GM12865 (cell line): ENCODE measurements around the gene FMNL1.

Source experiments
- DNase-seq: peaks from one replicate; pipeline ENCODE4 v3.0.0; 2010; ENCODE audit warnings: low read depth
- H3K4me3 ChIP-seq: 2 replicates; pipeline ENCODE4 v1.5.1; 2011; ENCODE audit warnings: mild to moderate bottlenecking, low read depth, low read length, control low read depth
- CTCF ChIP-seq: IDR thresholded peaks from 2 replicates; pipeline ENCODE4 v1.5.1; 2011; ENCODE audit warnings: low read length, control low read depth, low read depth, inconsistent platforms; ENCODE audit not compliant: insufficient read depth; ENCODE audit errors: missing control alignments

Gene FMNL1

DNA sequence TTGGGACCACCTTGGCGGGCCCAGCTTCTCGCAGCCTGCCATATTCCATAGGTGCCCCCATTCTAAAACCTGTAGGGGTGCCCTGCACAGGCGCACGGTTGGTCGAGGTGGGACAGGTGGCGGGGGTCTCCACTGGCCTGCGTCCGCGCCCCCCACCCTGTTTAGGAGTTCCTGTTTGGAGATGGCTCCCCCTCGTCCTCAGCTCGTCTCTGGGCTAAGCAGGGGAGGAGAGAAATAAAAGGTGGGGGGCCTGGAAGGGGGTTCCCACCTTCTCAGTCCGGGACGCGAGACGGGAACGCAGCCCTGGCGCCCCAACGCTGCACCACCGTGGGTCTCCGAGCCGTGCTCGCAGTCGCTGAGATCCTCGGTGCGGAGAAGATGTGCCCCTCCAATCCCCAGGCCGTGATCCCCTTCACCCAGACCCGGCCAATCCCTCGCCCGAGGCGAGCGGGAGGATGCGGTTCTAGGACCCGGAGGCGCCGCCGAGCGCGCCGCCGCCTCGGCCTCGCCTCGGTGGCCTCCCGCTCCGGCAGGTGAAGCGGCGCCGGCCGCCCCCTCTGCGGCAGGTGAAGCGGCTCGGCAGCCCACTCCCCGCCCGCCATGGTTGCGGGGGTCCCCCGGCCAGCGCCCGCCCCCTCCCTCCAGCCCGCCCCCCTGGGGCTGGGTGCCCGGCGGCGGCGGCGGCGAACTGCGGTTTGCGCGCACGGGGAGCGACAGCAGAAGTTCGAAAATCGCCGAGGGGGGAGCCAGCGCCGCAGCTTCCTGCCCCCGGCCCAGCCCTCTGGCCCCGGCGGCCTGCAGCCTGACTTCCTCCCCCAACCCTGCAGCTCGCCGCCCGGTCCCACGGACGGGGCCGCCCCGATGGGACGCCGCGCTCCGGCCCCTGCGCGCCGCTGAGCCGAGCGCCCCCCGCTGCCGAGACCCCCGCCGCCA, at the start of gene FMNL1:
Gene FMNL1, plus strand, starts transcription at position 805 of the 933 bp plus-strand sequence. CDS start 240 bp downstream, outside the sequence.
- peak within 1 kb of the TSS; percentile 96 for H3K4me3 ChIP-seq
- DNase-seq: peak; percentile 87
- no peak for TF ChIP-seq CTCF

DNA sequence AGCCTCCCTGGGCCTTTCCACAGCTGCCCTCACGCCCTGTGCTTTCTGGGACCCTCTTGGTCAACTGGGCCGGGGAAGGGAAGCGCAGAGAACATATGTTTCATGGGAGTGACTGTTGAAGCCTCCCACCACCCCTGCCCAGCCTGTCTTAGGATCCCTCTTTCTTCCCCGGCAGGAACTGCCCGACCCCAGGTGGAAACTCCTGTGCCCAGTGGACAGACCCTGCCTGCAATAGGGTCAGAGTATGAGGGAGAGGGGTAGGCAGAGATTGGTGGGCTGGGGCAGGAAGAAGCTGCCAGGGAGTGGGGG, 49.5 kb upstream of the FMNL1 start:
- H3K4me3 ChIP-seq: no peak overlapping the region
- TF ChIP-seq CTCF: no peak
- no peak for DNase-seq

DNA sequence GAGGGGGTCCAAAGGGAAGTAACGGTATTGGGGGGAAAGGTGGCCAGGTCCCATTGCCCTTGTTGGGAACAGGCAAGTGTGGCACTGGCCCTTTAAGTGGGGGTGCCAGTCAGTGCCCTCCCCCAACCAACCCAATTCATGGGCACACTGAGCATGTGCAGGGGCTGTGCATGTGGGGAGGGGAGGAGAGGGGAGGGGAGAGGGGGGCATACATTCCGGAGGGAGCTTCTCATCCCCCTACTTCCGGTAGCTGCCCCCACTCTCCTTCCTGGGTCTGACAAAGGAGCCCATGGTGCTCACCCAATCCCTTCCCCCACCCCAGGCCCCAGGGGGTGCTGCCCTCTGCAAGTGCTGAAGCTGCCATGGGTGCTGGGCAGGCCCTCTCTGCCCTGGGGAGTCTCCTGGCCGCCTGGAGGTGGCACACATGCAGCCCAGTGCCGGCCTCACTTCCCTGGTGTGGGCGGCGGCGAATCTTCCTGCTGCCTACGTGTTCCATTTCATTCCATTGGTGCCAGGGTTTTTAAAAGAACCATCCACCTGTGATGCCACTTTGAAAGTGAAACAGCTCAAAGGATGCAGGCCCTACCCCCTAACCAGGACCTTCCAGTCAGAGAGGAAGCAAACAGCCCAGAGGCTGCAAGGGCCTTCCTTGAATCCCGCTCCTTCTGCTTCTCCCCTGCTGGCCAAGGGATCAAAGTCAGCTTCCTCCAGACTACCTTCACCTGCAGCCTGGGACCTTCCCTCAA, 49.0 kb upstream of the FMNL1 start:
- H3K4me3 ChIP-seq: peak overlapping the region; percentile 5
- TF ChIP-seq CTCF: no peak
- peak; percentile 57 for DNase-seq

- TF ChIP-seq CTCF: no peak
- DNase-seq: no peak
- H3K4me3 ChIP-seq: no peak overlapping the region
Measured at GRCh38 chr17:45175759-45176115, 45.9 kb upstream of the FMNL1 start.

DNA sequence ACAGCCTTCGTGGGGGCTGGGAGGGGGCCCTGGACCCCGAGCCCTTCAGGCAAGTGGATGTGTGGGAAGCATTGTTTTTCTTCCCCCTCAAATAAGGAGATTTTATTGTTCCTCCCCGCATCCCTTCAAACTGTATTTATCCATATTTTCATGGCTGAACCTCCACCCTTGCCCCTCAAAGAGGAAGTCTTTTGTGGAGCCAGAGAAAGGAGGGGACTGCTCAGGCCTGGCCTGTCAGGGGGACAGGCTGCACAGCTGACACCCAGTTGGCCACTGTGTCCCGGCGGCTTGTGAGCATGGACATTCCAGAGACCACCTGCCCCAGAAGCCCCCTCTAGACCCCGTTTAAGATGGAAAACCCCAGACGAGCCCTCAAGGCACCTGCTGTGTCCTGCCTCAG, 44.1 kb upstream of the FMNL1 start:
- no peak for TF ChIP-seq CTCF
- DNase-seq: no peak
- H3K4me3 ChIP-seq: no peak overlapping the region

GRCh38 chr17:45184144-45184543, 37.5 kb upstream of the FMNL1 start:
- H3K4me3 ChIP-seq: no peak overlapping the region
- no peak for DNase-seq
- TF ChIP-seq CTCF: no peak
